Mucosa of gallbladder (tissue), 1 donor: Measurements from ENCODE around the gene PAQR6. TPM values are rescaled to one million over a fixed set of nuclear protein-coding genes. Genes with fewer than 3 reads are reported as not detected.
"Not testable (repeated sequence)": the region's sequence is repeated elsewhere in the genome, so short reads cannot be mapped to it uniquely, and the experiment has no call there.

ENCODE experiments used
- DNase-seq: peaks from one replicate; pipeline ENCODE4 v3.0.0-alpha.2; 2020; ENCODE audit warnings: low spot score
- total RNA-seq: library from RNA; stranded (reverse); gene quantifications from one replicate; pipeline ENCODE4 v1.2.1, GENCODE V29; 2021
- donor health status: DM: no; HTN: no; CAD: no.

The PAQR6 gene
- total RNA-seq, 1 donor from 2014 or later = 7.6 TPM

- DNase-seq = no peak
Observed at GRCh38 chr1:156232201-156232894, 15.5 kb downstream of the PAQR6 start.

- DNase-seq = no peak
Observed at GRCh38 chr1:156230473-156230837, 17.4 kb downstream of the PAQR6 start.

GRCh38 chr1:156229809-156230472 is 17.9 kb downstream of the PAQR6 start:
- DNase-seq = no peak

- DNase-seq = no peak
Observed at GRCh38 chr1:156228501-156228900, 19.4 kb downstream of the PAQR6 start.

GRCh38 chr1:156226782-156227181 is 21.1 kb downstream of the PAQR6 start:
- DNase-seq = no peak

GRCh38 chr1:156226116-156226538 is 21.7 kb downstream of the PAQR6 start:
- DNase-seq = no peak

- DNase-seq = no peak
Observed at GRCh38 chr1:156225677-156226014, 22.2 kb downstream of the PAQR6 start.

GRCh38 chr1:156221986-156222692 is 25.7 kb downstream of the PAQR6 start:
- DNase-seq = no peak

- DNase-seq = no peak
Observed at GRCh38 chr1:156220226-156220625, 27.6 kb downstream of the PAQR6 start.

- no peak for DNase-seq
Observed at GRCh38 chr1:156217871-156218270, 30.0 kb downstream of the PAQR6 start.

- DNase-seq = not testable (repeated sequence)
Observed at GRCh38 chr1:156216361-156217086, 31.3 kb downstream of the PAQR6 start.

GRCh38 chr1:156214024-156214748 is 33.7 kb downstream of the PAQR6 start:
- DNase-seq = no peak

GRCh38 chr1:156213644-156213966 is 34.3 kb downstream of the PAQR6 start:
- DNase-seq = no peak

GRCh38 chr1:156212833-156213643 is 34.8 kb downstream of the PAQR6 start, which contains the start of gene PMF1:
Gene PMF1, plus strand, starts transcription at chr1:156213007. Its CDS starts 9 bp downstream, at chr1:156213016.
- DNase-seq = peak; percentile 97

GRCh38 chr1:156212130-156212529 is 35.7 kb downstream of the PAQR6 start:
- no peak for DNase-seq

- no peak for DNase-seq
Observed at GRCh38 chr1:156211243-156211642, 36.6 kb downstream of the PAQR6 start.

GRCh38 chr1:156204686-156205085 is 43.2 kb downstream of the PAQR6 start:
- no peak for DNase-seq

GRCh38 chr1:156203331-156203730 is 44.5 kb downstream of the PAQR6 start:
- no peak for DNase-seq

GRCh38 chr1:156200044-156200443 is 47.8 kb downstream of the PAQR6 start:
- DNase-seq = no peak

GRCh38 chr1:156198831-156199349 is 49.0 kb downstream of the PAQR6 start:
- no peak for DNase-seq

- DNase-seq = no peak
Observed at GRCh38 chr1:156196445-156196844, 51.4 kb downstream of the PAQR6 start.
